IMR-90 (cell line): ENCODE measurements around the gene TMC8. TPM values are rescaled to one million over a fixed set of nuclear protein-coding genes. Genes with fewer than 3 reads are reported as not detected.
A peak's percentile ranks its signal among the peaks of the same experiment; 100 is the strongest.

Experiments
- ATAC-seq: fragments of 200-7000 bp; cut with Tn5 transposase; 2 replicates; pipeline ENCODE4 v1.9.1; 2020; ENCODE audit warnings: low read depth, mild to moderate bottlenecking, moderate library complexity
- BruUV-seq: library from RNA; stranded (reverse); fragments of 400-500 nt; replicated peaks from 2 replicates; lab custom pipeline; 2021; lab: Mats Ljungman, UMichigan
- CTCF ChIA-PET: fragments of 300-600 bp; formaldehyde crosslinking; extraction: SDS; loops from one replicate; lab custom pipeline; 2021; ENCODE audit warnings: antibody characterized with exemption; lab: Yijun Ruan, JAX
- POLR2A ChIA-PET: fragments of 300-600 bp; sonication (Branson Sonifier 250); formaldehyde crosslinking; loops from one replicate; lab custom pipeline; 2022; ENCODE audit warnings: antibody characterized with exemption; ENCODE audit not compliant: unreplicated experiment; lab: Charles Lee
- DNase-seq: peaks from one replicate; pipeline ENCODE4 v3.0.0; 2013
- H2AFZ ChIP-seq: replicated peaks from 2 replicates; pipeline ENCODE3; 2013; ENCODE audit warnings: low read length, mild to moderate bottlenecking; ENCODE audit not compliant: poor library complexity
- H2AK5ac ChIP-seq: 2 replicates; pipeline ENCODE4 v1.6.1; 2013; ENCODE audit warnings: low read depth, low read length, inconsistent platforms
- H2AK9ac ChIP-seq: replicated peaks from 2 replicates; pipeline ENCODE3; 2013; ENCODE audit warnings: mild to moderate bottlenecking, low read depth, low read length, moderate library complexity; ENCODE audit not compliant: poor library complexity
- H2BK120ac ChIP-seq: 2 replicates; pipeline ENCODE4 v1.6.1; 2013; ENCODE audit warnings: low read depth, low read length, inconsistent platforms
- H2BK15ac ChIP-seq: 3 replicates; pipeline ENCODE4 v1.6.1; 2013; ENCODE audit warnings: low read depth, low read length, inconsistent platforms
- H2BK20ac ChIP-seq: 2 replicates; pipeline ENCODE4 v1.6.1; 2013; ENCODE audit warnings: low read depth, mild to moderate bottlenecking, inconsistent platforms, low read length, moderate library complexity
- H2BK5ac ChIP-seq: 2 replicates; pipeline ENCODE4 v1.6.1; 2013; ENCODE audit warnings: mild to moderate bottlenecking, low read depth, low read length, inconsistent platforms; ENCODE audit not compliant: poor library complexity, severe bottlenecking
- H3K14ac ChIP-seq: replicated peaks from 2 replicates; pipeline ENCODE4 v1.6.1; 2013; ENCODE audit warnings: low read depth, low read length, inconsistent platforms
- H3K18ac ChIP-seq: 2 replicates; pipeline ENCODE4 v1.6.1; 2013; ENCODE audit warnings: low read depth, low read length, control low read depth
- H3K23ac ChIP-seq: 2 replicates; pipeline ENCODE4 v1.6.1; 2013; ENCODE audit warnings: low read depth, low read length, inconsistent platforms
- H3K27ac ChIP-seq: 2 replicates; pipeline ENCODE4 v1.5.1; 2013; ENCODE audit warnings: mild to moderate bottlenecking, control low read depth, low read length; ENCODE audit not compliant: insufficient read depth
- H3K27me3 ChIP-seq: 2 replicates; pipeline ENCODE4 v1.6.1; 2013; ENCODE audit warnings: low read length; ENCODE audit not compliant: control insufficient read depth, insufficient read depth
- H3K36me3 ChIP-seq: 2 replicates; pipeline ENCODE4 v1.6.1; 2013; ENCODE audit warnings: low read length, mixed read lengths; ENCODE audit not compliant: control insufficient read depth, insufficient read depth
- H3K4ac ChIP-seq: 2 replicates; pipeline ENCODE4 v1.6.1; 2013; ENCODE audit warnings: low read depth, low read length, inconsistent platforms
- H3K4me1 ChIP-seq: 2 replicates; pipeline ENCODE4 v1.6.1; 2013; ENCODE audit warnings: low read length, mixed read lengths; ENCODE audit not compliant: control insufficient read depth, insufficient read depth
- H3K4me2 ChIP-seq: 2 replicates; pipeline ENCODE4 v1.6.1; 2013; ENCODE audit warnings: low read depth, mild to moderate bottlenecking, control low read depth, low read length, moderate library complexity
- H3K4me3 ChIP-seq: 2 replicates; pipeline ENCODE4 v1.5.1; 2013; ENCODE audit warnings: low read depth, mild to moderate bottlenecking, control low read depth, low read length, moderate library complexity; ENCODE audit not compliant: insufficient read depth
- H3K56ac ChIP-seq: 2 replicates; pipeline ENCODE4 v1.6.1; 2013; ENCODE audit warnings: low read length, inconsistent platforms; ENCODE audit not compliant: insufficient read depth; ENCODE audit errors: extremely low read depth
- H3K79me1 ChIP-seq, 2 experiments: 2 replicates each; pipeline ENCODE4 v1.6.1; 2013; ENCODE audit warnings: low read length in 2 of 2, inconsistent platforms in 1 of 2, low read depth in 1 of 2
- H3K9ac ChIP-seq: 2 replicates; pipeline ENCODE4 v1.6.1; 2013; ENCODE audit warnings: low read depth, low read length, control low read depth
- H3K9me1 ChIP-seq: 2 replicates; pipeline ENCODE4 v1.6.1; 2013; ENCODE audit warnings: low read length, inconsistent platforms; ENCODE audit not compliant: insufficient read depth
- H3K9me3 ChIP-seq: 2 replicates; pipeline ENCODE4 v1.6.1; 2013; ENCODE audit warnings: low read length; ENCODE audit not compliant: control insufficient read depth, insufficient read depth
- H4K20me1 ChIP-seq: 2 replicates; pipeline ENCODE4 v1.6.1; 2013; ENCODE audit warnings: low read length, inconsistent platforms; ENCODE audit not compliant: insufficient read depth
- H4K5ac ChIP-seq: 2 replicates; pipeline ENCODE4 v1.6.1; 2013; ENCODE audit warnings: mild to moderate bottlenecking, low read depth, low read length, control low read depth
- H4K8ac ChIP-seq, 2 experiments: 2 replicates each; pipeline ENCODE4 v1.6.1; 2013; ENCODE audit warnings: low read depth in 2 of 2, low read length in 2 of 2, control low read depth in 1 of 2, inconsistent platforms in 1 of 2
- H4K91ac ChIP-seq: 2 replicates; pipeline ENCODE4 v1.6.1; 2013; ENCODE audit warnings: low read depth, low read length, inconsistent platforms; ENCODE audit not compliant: insufficient read depth
- CEBPB ChIP-seq: IDR thresholded peaks from 2 replicates; pipeline ENCODE4 v1.6.1; 2012; ENCODE audit warnings: low read depth, low read length, improper control_type of control experiment
- FOS ChIP-seq: fragments of 150-350 bp; IDR thresholded peaks from 2 replicates; pipeline ENCODE4 v1.6.1; 2016; ENCODE audit warnings: low read depth, low read length
- MXI1 ChIP-seq: IDR thresholded peaks from 2 replicates; pipeline ENCODE4 v1.6.1; 2012; ENCODE audit warnings: low read depth, mild to moderate bottlenecking, low read length, moderate library complexity, borderline replicate concordance
- NFE2L2 ChIP-seq: fragments of 150-350 bp; IDR thresholded peaks from 2 replicates; pipeline ENCODE4 v1.6.1; 2016; ENCODE audit warnings: low read depth, mild to moderate bottlenecking, low read length
- RCOR1 ChIP-seq: IDR thresholded peaks from 2 replicates; pipeline ENCODE4 v1.6.1; 2012; ENCODE audit warnings: mild to moderate bottlenecking, low read length, improper control_type of control experiment; ENCODE audit not compliant: insufficient replicate concordance
- USF2 ChIP-seq: fragments of 150-350 bp; IDR thresholded peaks from 2 replicates; pipeline ENCODE4 v1.6.1; 2017; ENCODE audit warnings: mild to moderate bottlenecking, antibody characterized with exemption, low read length, low read depth
- WGBS, 2 experiments: methylation state at CpG; one replicate each; pipeline versions ENCODE4 v1.1.5 to v1.1.7; 2013; ENCODE audit warnings: missing lambda C conversion rate in 2 of 2; ENCODE audit not compliant: insufficient read length in 1 of 2; ENCODE audit errors: extremely low coverage in 2 of 2; 5-methylcytosine and 5-hydroxymethylcytosine counted together
- dilution Hi-C: fragments of 300-500 bp; cut with HindIII; formaldehyde crosslinking; loops from one replicate; pipeline ENCODE4 v1.14.3; 2018; ENCODE audit warnings: low sequenced_read_pairs; ENCODE audit not compliant: unreplicated experiment
- in situ Hi-C: fragments of 300-500 bp; cut with MboI; formaldehyde crosslinking; loops from 3 replicates; pipeline ENCODE4 v1.14.3; 2019; ENCODE audit warnings: low sequenced_read_pairs, inconsistent platforms, mixed read lengths
- intact Hi-C: fragments of 100-400 bp; cut with micrococcal nuclease; formaldehyde crosslinking; loops from 2 replicates; pipeline ENCODE4 v1.10.0; 2022
- polyA plus RNA-seq, 3 experiments: library from polyadenylated mRNA; depleted of rRNA; stranded (reverse); fragments of >200 nt; gene quantifications; 2 replicates each; pipeline ENCODE4 v1.2.3, GENCODE V29; 2012; ENCODE audit warnings: low replicate concordance in 1 of 3
- total RNA-seq: library from RNA; depleted of rRNA; stranded (reverse); fragments of >200 nt; gene quantifications from 2 replicates; pipeline ENCODE4 v1.2.3, GENCODE V29; 2012

Gene TMC8
- total and polyA plus RNA-seq, 2 of the 4 experiments (the other 2 are of a cell fraction): not detected

DNA sequence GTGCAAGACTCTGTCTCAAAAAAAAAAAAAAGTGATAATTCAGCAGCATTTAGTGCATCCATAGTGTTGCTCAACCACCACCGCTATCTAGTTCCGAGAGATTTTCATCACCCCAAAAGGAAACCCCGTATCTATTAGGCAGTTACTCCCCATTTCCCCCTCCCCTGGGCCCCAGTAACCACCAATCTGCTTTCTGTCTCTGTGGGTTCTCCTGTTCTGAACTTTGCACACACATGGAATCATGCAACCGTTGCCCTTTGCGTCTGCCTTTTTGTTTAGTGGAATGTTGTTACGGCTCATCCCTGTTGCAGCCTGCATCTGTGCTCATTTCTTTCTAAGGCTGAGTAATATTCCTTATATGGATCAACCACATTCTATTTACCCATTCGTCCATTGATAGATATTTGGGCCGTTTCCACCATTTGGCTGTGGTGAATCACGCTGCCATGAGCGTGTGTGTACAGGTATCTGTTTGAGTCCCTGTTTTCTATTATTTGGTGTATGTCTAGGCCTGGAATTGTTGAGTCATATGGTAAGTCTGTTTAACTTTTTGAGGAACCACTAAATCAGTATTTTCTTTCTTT, 29.1 kb downstream of the TMC8 start:
- H3K9ac ChIP-seq: no peak overlapping the region
- H3K23ac ChIP-seq: no peak overlapping the region
- POLR2A ChIA-PET: no interaction called here
- H2BK120ac ChIP-seq: no peak overlapping the region
- H3K4me3 ChIP-seq: no peak overlapping the region
- no peak overlapping the region for H3K56ac ChIP-seq
- no peak overlapping the region for H3K27ac ChIP-seq
- peak overlapping the region; percentile 35 for H2AFZ ChIP-seq
- in situ Hi-C loops (no loop called here), dilution Hi-C loops (no loop called here), intact Hi-C loops (no loop called here)
- no peak overlapping the region for H2AK9ac ChIP-seq
- no peak overlapping the region for H4K5ac ChIP-seq
- H2BK5ac ChIP-seq: peak overlapping the region; percentile 17
- H2BK20ac ChIP-seq: no peak overlapping the region
- no peaks in the 10 kb centered on the region for H3K9me3 ChIP-seq
- ATAC-seq: peak; percentile 92
- WGBS, 2 experiments: 60% methylated on average over 2 of the region's 10 CpGs; no CpG with 5 or more reads in 1 of the 2 experiments
- DNase-seq: peak; percentile 89
- H4K8ac ChIP-seq: no peak overlapping the region
- peak overlapping the region; percentile 55; the same call in 1 of the 2 replicates for H3K4me2 ChIP-seq
- H2BK15ac ChIP-seq: no peak overlapping the region
- no peaks in the 10 kb centered on the region for H3K4me1 ChIP-seq
- no peak overlapping the region for H2AK5ac ChIP-seq
- no peaks in the 10 kb centered on the region for H4K20me1 ChIP-seq
- no peak overlapping the region; the same call in 1 of the 2 replicates for H4K91ac ChIP-seq
- no peaks in the 10 kb centered on the region for H3K79me1 ChIP-seq
- no peaks in the 10 kb centered on the region for H3K36me3 ChIP-seq
- BruUV-seq: no TSS peak
- no peak overlapping the region for H3K18ac ChIP-seq
- H3K9me1 ChIP-seq: peaks cover 5% of the 10 kb centered on the region; the same call in 1 of the 2 replicates
- H3K4ac ChIP-seq: no peak overlapping the region
- TF ChIP-seq RCOR1: no peak
- TF ChIP-seq FOS: peak; percentile 51; the same call in 1 of the 2 replicates
- TF ChIP-seq MXI1: no peak
- TF ChIP-seq USF2: no peak
- no peak for TF ChIP-seq NFE2L2
- no peak for TF ChIP-seq CEBPB
- no peak overlapping the region for H3K14ac ChIP-seq
- CTCF ChIA-PET: no interaction called here
- H3K27me3 ChIP-seq: no peaks in the 10 kb centered on the region
